Measurements from ENCODE around the gene COL8A2. TPM values are rescaled to one million over a fixed set of nuclear protein-coding genes. Genes with fewer than 3 reads are reported as not detected.

Gene COL8A2
- total RNA-seq, 1 donor from 2014 or later = 10.1 TPM

- Mint-ChIP-seq H3K4me1 (ENCODE audit: unreplicated experiment) (peaks cover 69% of the 10 kb centered on the region), H3K27ac (ENCODE audit: unreplicated experiment) (peak overlapping the region; percentile 77)
- TF ChIP-seq, protein P1, sequence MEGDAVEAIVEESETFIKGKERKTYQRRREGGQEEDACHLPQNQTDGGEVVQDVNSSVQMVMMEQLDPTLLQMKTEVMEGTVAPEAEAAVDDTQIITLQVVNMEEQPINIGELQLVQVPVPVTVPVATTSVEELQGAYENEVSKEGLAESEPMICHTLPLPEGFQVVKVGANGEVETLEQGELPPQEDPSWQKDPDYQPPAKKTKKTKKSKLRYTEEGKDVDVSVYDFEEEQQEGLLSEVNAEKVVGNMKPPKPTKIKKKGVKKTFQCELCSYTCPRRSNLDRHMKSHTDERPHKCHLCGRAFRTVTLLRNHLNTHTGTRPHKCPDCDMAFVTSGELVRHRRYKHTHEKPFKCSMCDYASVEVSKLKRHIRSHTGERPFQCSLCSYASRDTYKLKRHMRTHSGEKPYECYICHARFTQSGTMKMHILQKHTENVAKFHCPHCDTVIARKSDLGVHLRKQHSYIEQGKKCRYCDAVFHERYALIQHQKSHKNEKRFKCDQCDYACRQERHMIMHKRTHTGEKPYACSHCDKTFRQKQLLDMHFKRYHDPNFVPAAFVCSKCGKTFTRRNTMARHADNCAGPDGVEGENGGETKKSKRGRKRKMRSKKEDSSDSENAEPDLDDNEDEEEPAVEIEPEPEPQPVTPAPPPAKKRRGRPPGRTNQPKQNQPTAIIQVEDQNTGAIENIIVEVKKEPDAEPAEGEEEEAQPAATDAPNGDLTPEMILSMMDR (IDR thresholded peaks at IDR 0.05) = no peak
Measured at GRCh38 chr1:36156329-36157114, 31.5 kb upstream of the COL8A2 start.

GRCh38 chr1:36155408-36156328 is 30.6 kb upstream of the COL8A2 start, which contains the start of gene MAP7D1:
Gene MAP7D1, plus strand, starts transcription at chr1:36156160. Its CDS starts 258 bp downstream, at chr1:36156418.
- Mint-ChIP-seq H3K36me3 (ENCODE audit: unreplicated experiment) (peaks cover 4% of the 10 kb centered on the region), H3K9me3 (ENCODE audit: unreplicated experiment) (no peaks in the 10 kb centered on the region), H3K4me1 (ENCODE audit: unreplicated experiment) (peaks cover 67% of the 10 kb centered on the region), H3K27ac (ENCODE audit: unreplicated experiment) (peak within 1 kb of the TSS; percentile 90), H3K27me3 (ENCODE audit: unreplicated experiment) (no peaks in the 10 kb centered on the region), H3K4me3 (ENCODE audit: unreplicated experiment) (peak within 1 kb of the TSS; percentile 85)
- peak; percentile 95 for DNase-seq (ENCODE audit: extremely low spot score, unreplicated experiment)
- TF ChIP-seq, protein P1 (IDR thresholded peaks at IDR 0.05) = no peak

More at GRCh38 chr1:36156329-36157114, 31.5 kb upstream of the COL8A2 start:
- no peak for DNase-seq (ENCODE audit: extremely low spot score, unreplicated experiment)
- Mint-ChIP-seq H3K9me3 (ENCODE audit: unreplicated experiment) (no peaks in the 10 kb centered on the region), H3K4me3 (ENCODE audit: unreplicated experiment) (peak overlapping the region; percentile 85), H3K36me3 (ENCODE audit: unreplicated experiment) (peaks cover 4% of the 10 kb centered on the region), H3K27me3 (ENCODE audit: unreplicated experiment) (no peaks in the 10 kb centered on the region)

GRCh38 chr1:36154765-36155407 is 29.9 kb upstream of the COL8A2 start:
- peaks cover 4% of the 10 kb centered on the region for H3K36me3 Mint-ChIP-seq (ENCODE audit: unreplicated experiment)
- H3K9me3 Mint-ChIP-seq (ENCODE audit: unreplicated experiment) = no peaks in the 10 kb centered on the region
- TF ChIP-seq, protein P1 (IDR thresholded peaks at IDR 0.05) = no peak
- H3K4me1 Mint-ChIP-seq (ENCODE audit: unreplicated experiment) = peaks cover 68% of the 10 kb centered on the region
- no peak for DNase-seq (ENCODE audit: extremely low spot score, unreplicated experiment)
- peak overlapping the region; percentile 90 for H3K27ac Mint-ChIP-seq (ENCODE audit: unreplicated experiment)
- peak overlapping the region; percentile 79 for H3K4me3 Mint-ChIP-seq (ENCODE audit: unreplicated experiment)
- H3K27me3 Mint-ChIP-seq (ENCODE audit: unreplicated experiment) = no peaks in the 10 kb centered on the region

DNA sequence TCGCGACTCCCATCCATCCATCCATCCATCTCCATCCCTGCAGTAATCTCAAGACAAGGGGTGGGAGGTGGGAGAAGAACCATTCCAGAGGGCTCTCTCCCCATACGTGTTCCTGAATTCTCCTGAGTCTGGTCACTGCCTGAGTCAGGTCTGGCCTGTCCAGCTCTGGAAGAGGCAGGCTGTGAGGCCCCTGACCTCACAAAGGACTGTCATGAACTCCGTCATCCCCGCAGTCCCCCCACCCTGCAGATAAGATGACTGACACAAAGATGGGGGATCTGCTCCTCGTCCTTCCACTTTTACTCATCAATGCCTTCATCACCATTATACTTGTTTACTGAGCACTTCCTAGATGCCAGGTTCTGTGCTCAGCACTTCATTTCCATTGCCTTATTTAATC is 29.3 kb upstream of the COL8A2 start:
- Mint-ChIP-seq H3K27ac (ENCODE audit: unreplicated experiment) (peak overlapping the region; percentile 90), H3K36me3 (ENCODE audit: unreplicated experiment) (peaks cover 1% of the 10 kb centered on the region), H3K27me3 (ENCODE audit: unreplicated experiment) (no peaks in the 10 kb centered on the region), H3K4me3 (ENCODE audit: unreplicated experiment) (peak overlapping the region; percentile 79), H3K4me1 (ENCODE audit: unreplicated experiment) (peaks cover 66% of the 10 kb centered on the region), H3K9me3 (ENCODE audit: unreplicated experiment) (no peaks in the 10 kb centered on the region)
- DNase-seq (ENCODE audit: extremely low spot score, unreplicated experiment) = no peak
- TF ChIP-seq, protein P1 (IDR thresholded peaks at IDR 0.05) = no peak
